ENCODE data around the gene CARD6.
A peak's percentile ranks its signal among the peaks of the same experiment; 100 is the strongest.
"Not testable (repeated sequence)": the region's sequence is repeated elsewhere in the genome, so short reads cannot be mapped to it uniquely, and the experiment has no call there.

The CARD6 gene

GRCh38 chr5:40841068-40841805 is at the start of gene CARD6:
Gene CARD6 (plus strand): TSS chr5:40841367. CDS start chr5:40841383, 16 bp downstream.
- no peak for DNase-seq

GRCh38 chr5:40791715-40792139 is 49.4 kb upstream of the CARD6 start:
- no peak for DNase-seq

- not testable (repeated sequence) for DNase-seq
Observed at GRCh38 chr5:40792691-40793090, 48.5 kb upstream of the CARD6 start.

- not testable (repeated sequence) for DNase-seq
Observed at GRCh38 chr5:40794340-40794739, 46.8 kb upstream of the CARD6 start.

- DNase-seq: not testable (repeated sequence)
Observed at GRCh38 chr5:40794877-40795276, 46.3 kb upstream of the CARD6 start.

GRCh38 chr5:40796487-40796889 is 44.7 kb upstream of the CARD6 start:
- DNase-seq: no peak

GRCh38 chr5:40797273-40798011 is 43.7 kb upstream of the CARD6 start:
- peak; percentile 73 to 83 for DNase-seq

GRCh38 chr5:40798012-40798800 is 43.0 kb upstream of the CARD6 start, which contains the start of gene PRKAA1:
Gene PRKAA1 (minus strand): TSS chr5:40798374. CDS start chr5:40798189, 185 bp downstream.
- peak; percentile 90 to 94 for DNase-seq

- DNase-seq: no peak
Observed at GRCh38 chr5:40798801-40799210, 42.4 kb upstream of the CARD6 start.

GRCh38 chr5:40799258-40799657 is 41.9 kb upstream of the CARD6 start:
- no peak for DNase-seq

- DNase-seq: no peak
Observed at GRCh38 chr5:40801771-40802562, 39.2 kb upstream of the CARD6 start.

- no peak for DNase-seq
Observed at GRCh38 chr5:40812125-40812524, 29.0 kb upstream of the CARD6 start.

GRCh38 chr5:40813698-40814281 is 27.4 kb upstream of the CARD6 start:
- no peak for DNase-seq

GRCh38 chr5:40823459-40823858 is 17.7 kb upstream of the CARD6 start:
- DNase-seq: no peak

- DNase-seq: not testable (repeated sequence)
Observed at GRCh38 chr5:40825461-40826043, 15.6 kb upstream of the CARD6 start.

- DNase-seq: no peak
Observed at GRCh38 chr5:40826489-40827187, 14.5 kb upstream of the CARD6 start.

- DNase-seq: no peak
Observed at GRCh38 chr5:40827188-40827977, 13.8 kb upstream of the CARD6 start.

- DNase-seq: no peak
Observed at GRCh38 chr5:40828021-40828631, 13.0 kb upstream of the CARD6 start.
